GM21526 (cell line): ENCODE data around the gene OAT.
"Not testable (repeated sequence)": the region's sequence is repeated elsewhere in the genome, so short reads cannot be mapped to it uniquely, and the experiment has no call there.

Source experiments
- ATAC-seq: cut with Tn5 transposase; IDR thresholded peaks from one replicate; pipeline ENCODE4 v1.9.1; 2021; ENCODE audit warnings: moderate library complexity; ENCODE audit not compliant: unreplicated experiment, low FRiP score

The OAT gene

GRCh38 chr10:124448696-124449169 is 30.0 kb upstream of the OAT start:
- no peak for ATAC-seq

GRCh38 chr10:124447751-124448466 is 29.2 kb upstream of the OAT start:
- ATAC-seq = no peak

DNA sequence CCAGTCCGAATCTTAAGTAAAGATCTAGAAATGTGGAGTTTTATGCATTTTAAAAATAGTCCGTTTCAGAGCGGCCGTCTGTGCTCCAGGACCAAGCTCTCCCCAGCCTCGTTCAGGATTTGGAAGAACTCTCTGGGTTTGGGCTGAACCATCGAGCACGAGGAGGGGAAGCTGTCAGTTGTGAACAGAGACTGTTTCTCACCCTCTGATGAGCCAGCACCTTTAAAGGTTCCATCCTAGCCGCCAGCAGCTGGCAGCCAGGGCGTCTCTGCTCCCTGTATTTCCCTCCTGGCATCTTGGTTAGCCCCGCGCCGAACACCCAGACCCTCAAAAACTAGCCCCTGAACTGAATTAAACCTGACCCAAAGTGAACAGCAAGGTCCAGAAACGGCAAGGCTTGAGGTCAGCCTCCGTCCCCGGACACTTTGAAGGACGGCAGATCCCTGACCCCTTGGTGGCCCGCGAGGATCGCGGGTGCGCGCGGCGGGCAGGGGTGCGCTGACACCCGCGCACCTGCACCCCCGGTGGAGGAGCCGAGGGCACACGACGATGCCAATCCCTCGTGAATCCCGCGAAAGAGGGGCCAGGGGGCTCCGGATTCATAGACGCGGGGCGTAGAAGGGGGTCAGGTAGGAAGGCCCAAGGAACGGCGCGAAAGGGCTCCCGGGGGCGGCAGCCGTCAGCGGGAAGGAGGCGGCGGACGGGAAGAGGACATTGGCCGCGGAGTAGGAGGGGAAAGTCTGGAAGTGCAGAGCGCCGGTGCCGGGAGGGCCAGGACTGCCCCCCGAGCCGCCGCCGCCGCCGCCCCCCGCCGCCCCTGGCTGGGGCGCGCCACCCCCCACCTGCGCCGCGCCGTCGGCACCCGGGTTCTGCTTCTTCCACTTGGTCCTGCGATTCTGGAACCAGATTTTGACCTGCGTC is 28.4 kb upstream of the OAT start:
- no peak for ATAC-seq

DNA sequence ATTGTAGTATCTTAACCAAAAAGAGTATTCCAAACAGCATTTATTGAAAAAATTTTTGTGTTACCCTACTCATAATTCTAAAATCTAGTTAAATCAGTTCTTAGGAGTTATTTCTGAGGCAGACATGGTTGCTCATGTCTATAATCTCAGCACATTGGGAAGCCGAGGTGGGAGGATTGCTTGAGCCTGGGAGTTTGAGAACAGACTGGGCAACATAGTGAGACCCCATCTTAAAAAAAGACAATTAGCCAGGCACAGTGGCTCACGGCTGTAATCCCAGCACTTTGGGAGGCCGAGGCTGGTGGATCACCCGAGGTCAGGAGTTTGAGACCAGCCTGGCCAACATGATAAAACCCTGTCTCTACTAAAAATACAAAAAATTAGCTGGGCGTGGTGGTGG is 23.0 kb upstream of the OAT start:
- ATAC-seq = not testable (repeated sequence)

GRCh38 chr10:124436191-124436638 is 17.5 kb upstream of the OAT start:
- ATAC-seq = no peak

GRCh38 chr10:124435683-124436082 is 17.0 kb upstream of the OAT start:
- ATAC-seq = not testable (repeated sequence)

GRCh38 chr10:124433461-124433860 is 14.7 kb upstream of the OAT start:
- no peak for ATAC-seq

GRCh38 chr10:124430077-124430476 is 11.4 kb upstream of the OAT start:
- no peak for ATAC-seq

GRCh38 chr10:124429576-124429975 is 10.9 kb upstream of the OAT start:
- ATAC-seq = no peak

GRCh38 chr10:124428207-124428777 is 9.6 kb upstream of the OAT start:
- ATAC-seq = no peak

GRCh38 chr10:124425227-124425962 is 6.7 kb upstream of the OAT start:
- no peak for ATAC-seq

DNA sequence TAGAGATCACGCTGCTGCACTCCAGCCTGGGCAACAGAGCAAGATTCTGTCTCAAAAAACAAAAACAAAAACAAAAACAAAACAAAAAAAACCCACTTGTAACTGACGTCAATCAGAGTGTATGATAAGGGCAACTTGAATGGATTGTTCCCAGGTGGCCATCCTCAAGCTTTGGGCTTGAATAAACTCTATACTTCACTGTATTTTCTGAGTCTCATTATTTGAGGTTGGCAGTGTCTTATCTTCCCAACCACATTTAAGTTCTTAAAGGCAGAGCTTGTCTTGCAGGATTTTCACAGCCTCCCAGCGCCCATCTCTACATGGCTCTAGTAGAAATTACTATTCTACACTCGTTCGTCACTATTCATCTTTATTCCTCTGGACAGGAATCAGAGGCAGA is 5.1 kb upstream of the OAT start:
- no peak for ATAC-seq

- no peak for ATAC-seq
Measured at GRCh38 chr10:124422742-124423141, 4.0 kb upstream of the OAT start.

- no peak for ATAC-seq
Measured at GRCh38 chr10:124420254-124420653, 1.5 kb upstream of the OAT start.

- ATAC-seq = no peak
Measured at GRCh38 chr10:124419635-124420034, 912 bp upstream of the OAT start.

DNA sequence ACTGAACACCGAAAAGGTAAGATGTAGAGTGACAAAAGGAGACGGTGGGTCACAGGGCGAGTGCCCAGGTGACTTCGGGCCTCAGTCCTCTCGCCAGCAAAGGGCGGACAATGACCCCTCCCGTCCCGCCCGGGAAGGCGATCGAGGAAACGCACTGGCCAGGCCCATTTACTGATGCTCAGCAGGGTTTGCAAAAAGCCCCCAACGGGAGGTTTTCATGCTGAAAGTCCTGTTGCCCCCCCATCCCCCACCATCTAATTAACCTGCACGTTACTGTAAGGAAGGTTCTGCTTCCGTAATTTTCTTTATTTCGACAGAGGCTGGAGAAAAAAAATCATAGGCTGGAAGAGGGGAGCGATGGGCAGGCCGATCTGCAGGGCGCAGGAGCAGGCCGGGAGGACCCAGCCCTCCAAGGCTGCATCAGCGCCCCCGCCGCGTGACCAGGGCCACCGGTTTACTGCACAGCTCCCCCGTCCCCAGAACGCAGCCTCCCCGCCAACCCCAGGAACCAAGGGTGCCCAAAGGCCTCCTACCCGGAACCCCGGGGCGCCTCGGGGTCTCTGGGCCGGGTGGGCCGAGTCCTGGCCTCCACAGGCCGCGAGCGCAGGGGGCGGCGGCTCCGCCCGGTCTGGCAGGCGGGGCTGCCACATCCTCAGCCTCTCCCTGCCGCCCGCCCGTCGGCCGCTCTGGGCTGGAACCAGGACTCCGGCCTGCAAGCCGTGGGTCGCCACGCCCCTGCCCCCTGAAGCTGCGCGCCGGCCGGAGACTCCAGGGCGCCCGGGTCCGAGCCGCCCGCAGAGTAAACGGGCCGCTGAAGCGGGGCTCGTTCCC is 613 bp downstream of the OAT start:
- ATAC-seq = peak; percentile 27

DNA sequence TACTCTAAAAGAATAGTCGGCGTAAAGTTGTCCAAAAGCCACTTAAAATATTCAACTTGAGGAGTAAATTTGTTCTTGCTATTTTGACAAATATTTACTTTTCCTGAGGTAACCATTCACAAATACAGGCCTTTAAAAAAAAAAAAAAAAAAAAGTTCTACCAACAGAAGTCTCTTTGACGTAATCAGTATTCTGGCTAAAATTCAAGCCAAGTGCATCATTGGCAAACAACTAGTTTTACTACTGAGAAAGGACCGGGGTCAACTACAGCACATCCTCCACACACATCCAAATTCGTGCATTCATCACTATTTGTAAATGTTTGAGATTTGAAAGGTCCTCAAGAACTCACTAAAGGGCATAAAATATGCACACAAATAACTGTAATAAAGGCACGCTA is 2.0 kb downstream of the OAT start:
- ATAC-seq = no peak

- ATAC-seq = no peak
Measured at GRCh38 chr10:124415210-124415609, 3.5 kb downstream of the OAT start.

DNA sequence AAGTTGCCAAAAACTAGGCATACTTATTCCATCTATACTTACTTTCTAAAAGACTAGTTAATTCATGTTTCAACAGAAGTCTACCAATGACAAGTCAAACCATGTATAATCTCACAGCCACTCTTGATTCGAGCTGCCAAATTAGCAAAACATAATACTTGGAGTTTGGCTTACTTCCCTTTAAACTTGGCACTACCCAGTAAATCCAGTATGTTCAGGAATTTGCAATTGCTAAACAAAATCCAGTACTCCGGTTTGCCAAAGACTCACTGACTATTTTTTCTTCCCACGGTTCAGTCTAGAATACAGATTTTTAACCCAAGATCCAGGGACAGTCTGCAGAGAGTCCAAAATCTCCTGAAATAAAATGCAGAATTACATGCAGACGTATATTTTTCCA is 4.6 kb downstream of the OAT start:
- ATAC-seq = no peak

GRCh38 chr10:124409696-124410095 is 9.0 kb downstream of the OAT start:
- no peak for ATAC-seq
